ENCODE results near the gene FNIP1.

DNA sequence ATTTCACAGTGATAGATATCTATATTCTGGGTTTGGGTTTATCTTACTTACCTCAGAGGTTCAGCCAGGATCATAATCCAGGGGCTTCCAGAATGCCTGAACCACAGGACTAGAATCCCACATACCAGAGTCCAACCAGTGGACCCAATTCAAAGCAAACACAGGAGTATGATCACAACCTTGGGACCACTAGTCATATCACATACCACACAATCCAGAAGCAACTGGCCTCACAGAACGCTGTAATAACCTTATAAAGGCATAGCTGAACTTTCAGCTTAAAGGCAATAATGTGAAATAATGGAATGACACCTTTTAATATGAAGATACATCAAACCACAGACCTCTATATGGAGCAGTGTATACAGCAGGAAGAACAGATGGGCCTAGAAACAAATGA is 187.0 kb downstream of the FNIP1 start:
- TF ChIP-seq MXI1 (conservative IDR thresholded peaks at IDR 0.05; ENCODE audit: poor library complexity, severe bottlenecking) (no peak), CTCF (IDR thresholded peaks at IDR 0.05; ENCODE audit: poor library complexity, severe bottlenecking) (no peak)

All from neural cell (in vitro differentiated cells).